HG03571 (cell line): Measurements from ENCODE around the gene GAD1.

Experiments
- ATAC-seq: cut with Tn5 transposase; IDR thresholded peaks from one replicate; pipeline ENCODE4 v1.9.1; 2021; ENCODE audit not compliant: unreplicated experiment

Gene GAD1

GRCh38 chr2:170817093-170818035 lies 677 bp downstream of the GAD1 start:
- ATAC-seq: no peak

GRCh38 chr2:170818036-170818751 lies 1.5 kb downstream of the GAD1 start:
- no peak for ATAC-seq

GRCh38 chr2:170818752-170819470 lies 2.2 kb downstream of the GAD1 start:
- no peak for ATAC-seq

GRCh38 chr2:170819680-170820664 lies 3.3 kb downstream of the GAD1 start:
- ATAC-seq: no peak

GRCh38 chr2:170820757-170821530 lies 4.3 kb downstream of the GAD1 start:
- peak; percentile 46 for ATAC-seq

GRCh38 chr2:170821531-170822289 lies 5.0 kb downstream of the GAD1 start:
- no peak for ATAC-seq

- ATAC-seq: no peak
Observed at GRCh38 chr2:170822290-170823087, 5.8 kb downstream of the GAD1 start.

GRCh38 chr2:170823088-170823897 lies 6.6 kb downstream of the GAD1 start:
- ATAC-seq: no peak

- ATAC-seq: no peak
Observed at GRCh38 chr2:170823898-170824215, 7.2 kb downstream of the GAD1 start.

GRCh38 chr2:170824526-170825015 lies 7.9 kb downstream of the GAD1 start:
- no peak for ATAC-seq

- ATAC-seq: no peak
Observed at GRCh38 chr2:170827841-170828532, 11.3 kb downstream of the GAD1 start.

- no peak for ATAC-seq
Observed at GRCh38 chr2:170828533-170828916, 11.8 kb downstream of the GAD1 start.

- no peak for ATAC-seq
Observed at GRCh38 chr2:170829036-170829435, 12.3 kb downstream of the GAD1 start.

GRCh38 chr2:170830166-170830565 lies 13.5 kb downstream of the GAD1 start:
- ATAC-seq: no peak

GRCh38 chr2:170831115-170831514 lies 14.4 kb downstream of the GAD1 start:
- ATAC-seq: no peak

GRCh38 chr2:170836027-170836426 lies 19.3 kb downstream of the GAD1 start:
- ATAC-seq: no peak
